Natural killer cell (primary cell): ENCODE measurements around the gene KASH5. TPM values are rescaled to one million over a fixed set of nuclear protein-coding genes. Genes with fewer than 3 reads are reported as not detected.

ENCODE experiments used
- ATAC-seq, 3 donors: fragments of 150-1000 bp in 2 of 3; fragments of 200-7000 bp in 1 of 3; cut with Tn5 transposase; 1 replicate in 1 of 3; 2 replicates in 2 of 3; pipeline ENCODE4 v1.10.0; 2021; ENCODE audit warnings: mild to moderate bottlenecking in 2 of 3, moderate library complexity in 2 of 3
- DNase-seq, 2 donors: peaks; one replicate each; pipeline versions ENCODE4 v3.0.0 to v3.0.0-alpha.2; 2013 to 2021; ENCODE audit warnings: mixed read lengths in 1 of 2
- H3K27ac ChIP-seq: one replicate; pipeline ENCODE4 v1.5.1; 2013; ENCODE audit warnings: mild to moderate bottlenecking, low read length
- H3K27me3 ChIP-seq: one replicate; pipeline ENCODE4 v1.6.1; 2013; ENCODE audit warnings: low read length; ENCODE audit not compliant: control insufficient read depth, insufficient read depth
- H3K36me3 ChIP-seq: one replicate; pipeline ENCODE4 v1.6.1; 2013; ENCODE audit warnings: low read length; ENCODE audit not compliant: control insufficient read depth, insufficient read depth
- H3K4me1 ChIP-seq: one replicate; pipeline ENCODE4 v1.6.1; 2013; ENCODE audit warnings: low read length; ENCODE audit not compliant: control insufficient read depth, insufficient read depth
- H3K4me3 ChIP-seq: one replicate; pipeline ENCODE4 v1.5.1; 2013; ENCODE audit warnings: low read length
- H3K9me3 ChIP-seq: one replicate; pipeline ENCODE4 v1.6.1; 2013; ENCODE audit warnings: low read length; ENCODE audit not compliant: control insufficient read depth, insufficient read depth
- H3K27ac Mint-ChIP-seq, 2 donors: one replicate each; pipeline ENCODE4 v1.8.0; 2022; ENCODE audit warnings: mild to moderate bottlenecking in 2 of 2, mixed read lengths in 2 of 2, moderate library complexity in 1 of 2
- H3K27me3 Mint-ChIP-seq, 2 donors: one replicate each; pipeline ENCODE4 v1.8.0; 2022; ENCODE audit warnings: low read depth in 2 of 2, mixed read lengths in 2 of 2
- H3K36me3 Mint-ChIP-seq: one replicate; pipeline ENCODE4 v1.8.0; 2022; ENCODE audit warnings: mixed read lengths
- H3K4me1 Mint-ChIP-seq, 2 donors: one replicate each; pipeline ENCODE4 v1.8.0; 2022; ENCODE audit warnings: mixed read lengths in 2 of 2
- H3K4me3 Mint-ChIP-seq: one replicate; pipeline ENCODE4 v1.8.0; 2022; ENCODE audit warnings: mild to moderate bottlenecking, moderate library complexity, mixed read lengths
- H3K9me3 Mint-ChIP-seq, 2 donors: one replicate each; pipeline ENCODE4 v1.8.0; 2022; ENCODE audit warnings: mixed read lengths in 2 of 2
- WGBS: methylation state at CpG from one replicate; pipeline ENCODE4 v1.1.7; 2013; ENCODE audit warnings: missing lambda C conversion rate; ENCODE audit not compliant: insufficient coverage; 5-methylcytosine and 5-hydroxymethylcytosine counted together
- intact Hi-C: fragments of 100-400 bp; cut with micrococcal nuclease; formaldehyde crosslinking; loops from one replicate; pipeline ENCODE4 v1.14.2; 2022
- total RNA-seq, 4 donors: library from RNA; stranded (reverse); fragments of 120-200 nt in 1 of 4; gene quantifications; one replicate each; pipeline versions ENCODE4 v1.2.3 to v1.2.4, GENCODE V29; 2013 to 2022
- TF ChIP-seq, protein P1 (sequence below): fragments of 200-600 bp; IDR thresholded peaks from one replicate; pipeline ENCODE4 v1.8.0; 2022; ENCODE audit warnings: antibody characterized with exemption

The KASH5 gene
- total RNA-seq, 3 donors from 2014 or later (not counting 1 experiment from before 2014, with no cell fraction given) = 0.73 to 0.80 TPM; not detected in 1

DNA sequence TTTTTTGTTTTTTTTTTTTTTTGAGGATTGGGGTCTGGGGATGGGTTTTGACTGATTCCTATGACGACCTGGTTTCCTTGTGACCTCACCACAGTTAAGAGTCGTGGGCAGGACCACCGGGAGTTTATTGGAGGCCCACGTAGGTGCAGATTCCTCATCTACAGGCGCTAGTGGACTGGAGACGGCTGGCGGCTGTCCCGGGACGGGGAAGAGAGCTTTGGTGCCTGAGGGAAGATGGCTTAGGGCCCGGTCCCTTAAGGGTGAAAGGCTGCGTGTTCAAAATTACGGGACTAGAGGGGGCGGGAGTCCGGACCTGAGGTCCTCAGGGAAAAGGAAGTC, 25.2 kb upstream of the KASH5 start:
- ATAC-seq = peak in 1 of 3 donors; percentile 22
- H3K27ac ChIP-seq = no peak overlapping the region
- Mint-ChIP-seq H3K27ac (no peak overlapping the region), H3K27me3 (peaks cover 15 to 30% of the 10 kb centered on the region in 2 donors), H3K4me3 (no peak overlapping the region), H3K9me3 (no peaks in the 10 kb centered on the region), H3K4me1 (peaks cover 0 to 11% of the 10 kb centered on the region in 2 donors), H3K36me3 (no peaks in the 10 kb centered on the region)
- H3K9me3 ChIP-seq = no peaks in the 10 kb centered on the region
- no peaks in the 10 kb centered on the region for H3K36me3 ChIP-seq
- peak in 1 of 2 donors; percentile 41 for DNase-seq
- H3K4me1 ChIP-seq = peaks cover 36% of the 10 kb centered on the region
- intact Hi-C loops = no loop called here
- peak overlapping the region; percentile 9 for H3K4me3 ChIP-seq
- 1% methylated on average over 14 of the region's 14 CpGs for WGBS
- TF ChIP-seq, protein P1, sequence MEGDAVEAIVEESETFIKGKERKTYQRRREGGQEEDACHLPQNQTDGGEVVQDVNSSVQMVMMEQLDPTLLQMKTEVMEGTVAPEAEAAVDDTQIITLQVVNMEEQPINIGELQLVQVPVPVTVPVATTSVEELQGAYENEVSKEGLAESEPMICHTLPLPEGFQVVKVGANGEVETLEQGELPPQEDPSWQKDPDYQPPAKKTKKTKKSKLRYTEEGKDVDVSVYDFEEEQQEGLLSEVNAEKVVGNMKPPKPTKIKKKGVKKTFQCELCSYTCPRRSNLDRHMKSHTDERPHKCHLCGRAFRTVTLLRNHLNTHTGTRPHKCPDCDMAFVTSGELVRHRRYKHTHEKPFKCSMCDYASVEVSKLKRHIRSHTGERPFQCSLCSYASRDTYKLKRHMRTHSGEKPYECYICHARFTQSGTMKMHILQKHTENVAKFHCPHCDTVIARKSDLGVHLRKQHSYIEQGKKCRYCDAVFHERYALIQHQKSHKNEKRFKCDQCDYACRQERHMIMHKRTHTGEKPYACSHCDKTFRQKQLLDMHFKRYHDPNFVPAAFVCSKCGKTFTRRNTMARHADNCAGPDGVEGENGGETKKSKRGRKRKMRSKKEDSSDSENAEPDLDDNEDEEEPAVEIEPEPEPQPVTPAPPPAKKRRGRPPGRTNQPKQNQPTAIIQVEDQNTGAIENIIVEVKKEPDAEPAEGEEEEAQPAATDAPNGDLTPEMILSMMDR = no peak
- H3K27me3 ChIP-seq = peaks cover 37% of the 10 kb centered on the region

GRCh38 chr19:49363268-49364082, 24.6 kb upstream of the KASH5 start, which contains the start of gene DKKL1:
TSS of gene DKKL1 (plus strand) at chr19:49363877. CDS start at chr19:49363999, 122 bp downstream.
- peaks cover 15 to 30% of the 10 kb centered on the region in 2 donors for H3K27me3 Mint-ChIP-seq
- Histone ChIP-seq H3K4me3 (peak within 1 kb of the TSS; percentile 21), H3K4me1 (peaks cover 36% of the 10 kb centered on the region), H3K27ac (no peak within 1 kb of the TSS), H3K36me3 (no peaks in the 10 kb centered on the region), H3K27me3 (peaks cover 37% of the 10 kb centered on the region), H3K9me3 (no peaks in the 10 kb centered on the region)
- intact Hi-C loops = no loop called here
- TF ChIP-seq, protein P1 = no peak
- H3K4me3 Mint-ChIP-seq = peak within 1 kb of the TSS; percentile 35
- peak; percentile 84 to 92 (median 84) for ATAC-seq
- no peaks in the 10 kb centered on the region for H3K9me3 Mint-ChIP-seq
- peak; percentile 62 to 65 for DNase-seq
- H3K27ac Mint-ChIP-seq = peak within 1 kb of the TSS in 1 of 2 donors; percentile 20
- no peaks in the 10 kb centered on the region for H3K36me3 Mint-ChIP-seq
- 5% methylated on average over 46 of the region's 46 CpGs for WGBS
- peaks cover 0 to 11% of the 10 kb centered on the region in 2 donors for H3K4me1 Mint-ChIP-seq

DNA sequence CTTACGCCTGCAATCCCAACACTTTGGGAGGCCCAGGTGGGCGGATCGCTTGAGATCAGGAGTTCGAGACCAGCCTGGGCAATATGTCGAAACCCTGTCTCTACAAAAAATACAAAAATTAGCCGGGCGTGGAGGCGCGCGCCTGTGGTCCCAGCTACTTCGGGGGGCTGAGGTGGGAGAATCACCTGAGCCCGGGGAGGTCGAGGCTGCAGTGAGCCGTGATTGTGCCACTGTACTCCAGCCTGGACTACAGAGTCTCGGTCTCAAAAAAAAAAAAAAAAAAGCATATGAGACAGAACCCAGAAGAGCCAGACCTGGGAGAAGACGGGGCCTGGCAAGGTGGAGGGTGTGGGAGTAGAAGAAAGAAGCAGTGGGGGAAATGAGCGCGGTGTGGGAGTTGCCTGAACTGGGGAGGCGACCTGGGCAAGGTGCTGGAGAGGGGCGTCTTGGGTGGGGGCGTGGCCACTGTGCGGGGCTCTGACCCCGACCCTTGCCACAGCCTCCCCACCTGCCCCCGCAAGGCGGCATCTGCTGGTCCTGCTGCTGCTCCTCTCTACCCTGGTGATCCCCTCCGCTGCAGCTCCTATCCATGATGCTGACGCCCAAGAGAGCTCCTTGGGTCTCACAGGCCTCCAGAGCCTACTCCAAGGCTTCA, 23.8 kb upstream of the KASH5 start:
- Histone ChIP-seq H3K4me1 (peaks cover 36% of the 10 kb centered on the region), H3K9me3 (peaks cover 7% of the 10 kb centered on the region), H3K4me3 (peak overlapping the region; percentile 21), H3K27me3 (peaks cover 37% of the 10 kb centered on the region), H3K36me3 (no peaks in the 10 kb centered on the region), H3K27ac (no peak overlapping the region)
- Mint-ChIP-seq H3K4me1 (peaks cover 0 to 11% of the 10 kb centered on the region in 2 donors), H3K27ac (peak overlapping the region in 1 of 2 donors; percentile 20), H3K4me3 (peak overlapping the region; percentile 35), H3K9me3 (no peaks in the 10 kb centered on the region), H3K36me3 (peaks cover 5% of the 10 kb centered on the region), H3K27me3 (peaks cover 15 to 30% of the 10 kb centered on the region in 2 donors)
- no peak for ATAC-seq
- WGBS = 67% methylated on average over 27 of the region's 27 CpGs
- no peak for DNase-seq
- TF ChIP-seq, protein P1 = no peak
- intact Hi-C loops = no loop called here
